T-cell (primary cell): ENCODE measurements around the gene CARMIL3. TPM values are rescaled to one million over a fixed set of nuclear protein-coding genes. Genes with fewer than 3 reads are reported as not detected.

Source experiments
- ATAC-seq, 4 experiments: fragments of 200-7000 bp in 3 of 4; fragments of 150-1000 bp in 1 of 4; cut with Tn5 transposase; replicated peaks in 1 of 4; 1 replicate in 3 of 4; 2 replicates in 1 of 4; pipeline ENCODE4 v1.10.0; 2021; ENCODE audit warnings: moderate library complexity in 3 of 4, mild to moderate bottlenecking in 2 of 4, moderate number of reproducible peaks in 1 of 4
- CTCF ChIA-PET, 2 donors: fragments of 300-600 bp; sonication (Branson Sonifier 250); formaldehyde crosslinking; loops; one replicate each; lab custom pipeline; 2022; ENCODE audit warnings: antibody characterized with exemption in 2 of 2; lab: Charles Lee
- POLR2A ChIA-PET, 2 donors: fragments of 300-600 bp; sonication (Branson Sonifier 250); formaldehyde crosslinking; loops; one replicate each; lab custom pipeline; 2022; ENCODE audit warnings: antibody characterized with exemption in 2 of 2; lab: Charles Lee
- DNase-seq, 35 experiments: peaks; one replicate each; pipeline versions ENCODE4 v3.0.0 to v3.0.0-alpha.2; 2013 to 2023
- H3K27ac ChIP-seq: one replicate; pipeline ENCODE4 v1.5.1; 2013; ENCODE audit warnings: low read length
- H3K27me3 ChIP-seq, 2 experiments: replicated peaks in 1 of 2; 1 replicate in 1 of 2; 2 replicates in 1 of 2; pipeline versions ENCODE4 v1.6.1 to v1.7.0; 2013; ENCODE audit warnings: low read length in 1 of 2, mixed read lengths in 1 of 2; ENCODE audit not compliant: control insufficient read depth in 2 of 2, insufficient read depth in 2 of 2; ENCODE audit errors: extremely low read depth in 1 of 2
- H3K36me3 ChIP-seq, 2 donors: 1 replicate in 1 of 2; 2 replicates in 1 of 2; pipeline versions ENCODE4 v1.6.1 to v1.7.0; 2013; ENCODE audit warnings: low read length in 1 of 2; ENCODE audit not compliant: control insufficient read depth in 2 of 2, insufficient read depth in 1 of 2; ENCODE audit errors: extremely low read depth in 1 of 2
- H3K4me1 ChIP-seq, 2 experiments: 1 replicate in 1 of 2; 2 replicates in 1 of 2; pipeline versions ENCODE4 v1.6.1 to v1.7.0; 2013; ENCODE audit warnings: low read length in 2 of 2, mixed read lengths in 1 of 2; ENCODE audit not compliant: insufficient read depth in 2 of 2, control insufficient read depth in 1 of 2; ENCODE audit errors: extremely low read depth in 1 of 2
- H3K4me3 ChIP-seq, 2 donors: 1 replicate in 1 of 2; 2 replicates in 1 of 2; pipeline versions ENCODE4 v1.5.1 to v1.7.0; 2013; ENCODE audit warnings: mild to moderate bottlenecking in 2 of 2, low read length in 1 of 2, moderate library complexity in 1 of 2; ENCODE audit not compliant: control insufficient read depth in 1 of 2; ENCODE audit errors: extremely low read depth in 1 of 2
- H3K9me3 ChIP-seq: 2 replicates; pipeline ENCODE4 v1.7.0; 2013
- H3K27ac Mint-ChIP-seq, 2 donors: one replicate each; pipeline ENCODE4 v1.8.0; 2020 to 2021; ENCODE audit warnings: mild to moderate bottlenecking in 2 of 2, mixed read lengths in 2 of 2
- H3K27me3 Mint-ChIP-seq, 2 donors: one replicate each; pipeline ENCODE4 v1.8.0; 2021 to 2022; ENCODE audit warnings: mixed read lengths in 2 of 2
- H3K36me3 Mint-ChIP-seq: one replicate; pipeline ENCODE4 v1.8.0; 2021; ENCODE audit warnings: mixed read lengths
- H3K4me1 Mint-ChIP-seq, 3 donors: one replicate each; pipeline ENCODE4 v1.8.0; 2020 to 2022; ENCODE audit warnings: mixed read lengths in 3 of 3, mild to moderate bottlenecking in 1 of 3
- H3K4me3 Mint-ChIP-seq, 3 donors: one replicate each; pipeline ENCODE4 v1.8.0; 2020 to 2022; ENCODE audit warnings: mild to moderate bottlenecking in 3 of 3, mixed read lengths in 3 of 3, moderate library complexity in 3 of 3
- H3K9me3 Mint-ChIP-seq, 3 donors: one replicate each; pipeline ENCODE4 v1.8.0; 2020 to 2022; ENCODE audit warnings: mixed read lengths in 3 of 3
- WGBS: methylation state at CpG from one replicate; pipeline ENCODE4 v1.1.5; 2013; ENCODE audit warnings: missing lambda C conversion rate; ENCODE audit not compliant: insufficient coverage; 5-methylcytosine and 5-hydroxymethylcytosine counted together
- total RNA-seq, 35 experiments: library from RNA in 6 of 35; stranded (reverse) in 6 of 35; fragments of 120-200 nt in 1 of 35; gene quantifications; one replicate each; pipeline versions ENCODE4 v1.2.1 to v1.2.4 and lab custom pipeline; 2013 to 2026

The CARMIL3 gene
- total RNA-seq, 5 donors from 2014 or later (not counting 1 experiment from before 2014, with no cell fraction given), result 0.38 to 1.9 (median 0.59) TPM

DNA sequence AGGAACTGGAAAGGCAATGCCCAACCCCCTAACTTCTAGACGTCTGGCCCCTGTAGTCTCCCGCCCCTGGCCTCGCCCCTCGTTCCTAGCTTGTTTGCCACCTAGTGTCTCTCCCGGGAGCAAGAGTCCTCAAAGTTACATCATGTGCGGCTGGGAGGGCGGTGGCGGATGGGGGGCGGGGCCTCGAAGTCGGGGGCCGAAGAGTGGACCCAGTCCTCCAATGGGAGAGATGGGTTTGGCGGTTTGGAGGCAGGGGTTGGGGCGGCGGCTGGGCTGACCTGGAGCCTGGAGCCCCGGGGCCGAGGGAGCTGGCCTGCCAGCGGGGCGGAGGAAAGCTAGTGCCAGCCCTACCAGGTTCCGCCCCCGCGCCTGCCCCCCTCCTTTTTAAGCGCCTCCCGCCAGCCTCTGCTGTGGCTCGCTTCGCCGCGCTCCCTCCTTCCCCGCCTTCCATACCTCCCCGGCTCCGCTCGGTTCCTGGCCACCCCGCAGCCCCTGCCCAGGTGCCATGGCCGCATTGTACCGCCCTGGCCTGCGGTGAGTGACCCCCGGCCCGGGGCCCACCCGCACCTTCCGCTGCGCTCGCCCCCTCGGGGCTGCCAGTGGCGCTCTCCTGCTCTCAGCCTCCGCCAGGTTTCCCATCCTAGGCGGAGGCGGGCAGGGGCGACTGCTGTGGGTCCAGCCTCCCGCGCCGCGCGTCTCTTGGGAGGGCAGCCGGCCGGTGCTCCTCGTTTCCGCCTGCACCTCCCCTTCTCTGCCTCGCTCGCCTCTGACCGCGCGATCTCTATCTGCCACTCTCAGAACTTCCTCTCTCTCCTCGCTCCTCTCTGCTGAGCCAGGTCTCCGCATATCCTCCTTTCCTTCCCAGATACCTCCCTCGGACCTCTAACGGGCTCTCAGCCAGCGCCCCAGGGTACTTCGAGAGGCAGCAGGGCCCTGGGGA lies 42.4 kb downstream of the CARMIL3 start, which contains the start of gene PCK2:
PCK2 (plus strand) TSS at position 411 of the 940 bp plus-strand sequence; CDS start at position 506, 95 bp downstream.
- Histone ChIP-seq H3K36me3 (peaks cover 10 to 11% of the 10 kb centered on the region in 2 donors), H3K9me3 (no peaks in the 10 kb centered on the region), H3K27me3 (no peaks in the 10 kb centered on the region), H3K27ac (peak within 1 kb of the TSS; percentile 83), H3K4me1 (peaks cover 5 to 26% of the 10 kb centered on the region in 2 experiments), H3K4me3 (peak within 1 kb of the TSS; percentile 79 to 92)
- Mint-ChIP-seq H3K9me3 (no peaks in the 10 kb centered on the region), H3K4me1 (peaks cover 28 to 46% (median 39%) of the 10 kb centered on the region in 3 donors), H3K36me3 (peaks cover 4% of the 10 kb centered on the region), H3K27me3 (no peaks in the 10 kb centered on the region), H3K27ac (peak within 1 kb of the TSS; percentile 98), H3K4me3 (peak within 1 kb of the TSS; percentile 93 to 97 (median 96))
- under 1% methylated on average over 50 of the region's 68 CpGs for WGBS
- ChIA-PET POLR2A (interaction anchor here (0.6 to 1.2 kb wide), 4 partner anchors 15 to 148 kb away, joined by 3 to 4 read pairs (median 3); partner anchors contain the start of gene TINF2 (in 1 of the 2)), CTCF (interaction anchor here (1.6 to 7.6 kb wide), 2 partner anchors 14 to 15 kb away, joined by 11 to 96 read pairs; no protein-coding TSS in a partner anchor)
- DNase-seq (peak; percentile 29 to 76 (median 60)), ATAC-seq (peak; percentile 80 to 82 (median 80))

DNA sequence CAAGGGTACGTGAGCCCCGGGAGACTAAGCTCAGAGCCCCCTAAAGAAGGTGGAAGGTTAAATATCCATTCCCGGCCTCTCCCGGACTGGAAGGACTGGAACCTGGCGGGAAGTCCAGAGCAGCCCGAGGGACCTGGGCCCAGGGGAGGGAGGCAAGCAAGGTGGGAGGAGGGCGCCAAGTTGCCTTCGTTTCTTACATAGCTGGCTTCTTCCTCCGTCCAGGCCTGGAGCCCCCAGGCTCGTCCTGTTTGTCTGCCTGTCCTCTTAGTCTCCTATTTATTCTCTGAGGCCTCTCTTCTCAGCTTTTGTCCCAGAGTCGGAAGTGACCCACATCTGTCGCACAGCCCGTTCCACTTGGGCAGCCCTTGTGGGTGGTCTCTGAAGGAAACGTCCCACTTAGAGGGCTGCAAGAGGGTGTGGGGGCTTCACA lies 43.0 kb downstream of the CARMIL3 start:
- ATAC-seq (peak in 3 of 4 experiments; percentile 4 to 12 (median 11)), DNase-seq (peak in 3 of 35 experiments; percentile 2 to 24 (median 13))
- H3K4me3 Mint-ChIP-seq, result peak overlapping the region; percentile 93 to 97 (median 96)
- no peaks in the 10 kb centered on the region for H3K9me3 Mint-ChIP-seq
- no peaks in the 10 kb centered on the region for H3K27me3 Mint-ChIP-seq
- Histone ChIP-seq H3K36me3 (peaks cover 10 to 17% of the 10 kb centered on the region in 2 donors), H3K4me1 (peaks cover 5 to 26% of the 10 kb centered on the region in 2 experiments), H3K27me3 (no peaks in the 10 kb centered on the region), H3K9me3 (no peaks in the 10 kb centered on the region), H3K4me3 (peak overlapping the region; percentile 79 to 92), H3K27ac (peak overlapping the region; percentile 83)
- H3K27ac Mint-ChIP-seq, result peak overlapping the region; percentile 98
- 0% methylated on average over 13 of the region's 14 CpGs for WGBS
- CTCF ChIA-PET, result interaction anchor here (0.9 to 7.6 kb wide), 3 partner anchors 14 to 15 kb away, joined by 4 to 96 read pairs (median 11); no protein-coding TSS in a partner anchor
- peaks cover 9% of the 10 kb centered on the region for H3K36me3 Mint-ChIP-seq
- peaks cover 28 to 41% (median 38%) of the 10 kb centered on the region in 3 donors for H3K4me1 Mint-ChIP-seq
- POLR2A ChIA-PET, result interaction anchor here (0.6 to 1.2 kb wide), 3 partner anchors 14 to 148 kb away, joined by 3 read pairs; partner anchors contain the start of gene TINF2 (in 1 of the 2)

DNA sequence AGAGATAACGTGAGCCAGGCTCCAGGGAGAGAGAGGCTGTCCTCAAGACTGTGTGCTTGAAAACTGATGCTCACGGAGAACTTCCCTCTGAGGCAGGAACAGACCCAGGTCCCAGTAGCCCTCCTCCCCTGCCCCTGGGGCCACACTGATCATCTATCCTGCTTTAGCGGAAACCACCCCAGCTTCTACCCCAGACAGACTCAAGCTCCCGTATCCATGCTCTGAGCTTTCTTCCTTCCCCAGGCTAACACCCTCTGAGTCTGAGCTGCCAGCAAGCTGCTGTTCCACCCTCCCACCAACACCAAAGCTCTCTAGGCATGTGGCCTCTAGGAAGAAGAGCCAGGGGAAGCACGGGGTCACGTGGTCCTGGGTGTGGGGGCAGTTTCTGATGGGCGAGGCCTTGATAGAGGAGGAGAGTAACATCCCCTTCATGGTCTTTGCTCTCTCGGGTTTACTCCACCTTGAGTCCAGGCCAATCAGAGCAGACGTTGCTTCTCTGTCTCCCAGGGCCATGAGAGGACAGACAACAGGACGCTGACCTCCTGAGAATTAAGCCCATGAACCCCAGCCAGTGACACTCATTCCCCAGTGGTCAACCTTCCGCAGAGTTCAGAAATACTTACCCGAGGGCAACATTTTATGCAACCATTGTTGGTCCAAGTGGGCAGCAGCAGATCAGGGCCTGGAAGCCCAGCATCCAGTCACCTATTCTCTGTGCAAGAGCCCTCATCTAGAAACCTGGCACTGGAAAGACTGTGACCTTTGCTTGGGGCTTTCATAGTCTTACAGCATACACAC lies 43.7 kb downstream of the CARMIL3 start:
- H3K4me3 ChIP-seq, result peak overlapping the region; percentile 79 to 92
- H3K27me3 ChIP-seq, result no peaks in the 10 kb centered on the region
- H3K4me1 ChIP-seq, result peaks cover 5 to 23% of the 10 kb centered on the region in 2 experiments
- peaks cover 10 to 23% of the 10 kb centered on the region in 2 donors for H3K36me3 ChIP-seq
- no peaks in the 10 kb centered on the region for H3K9me3 Mint-ChIP-seq
- H3K4me1 Mint-ChIP-seq, result peaks cover 26 to 36% (median 35%) of the 10 kb centered on the region in 3 donors
- CTCF ChIA-PET, result interaction anchor here (0.9 to 7.6 kb wide), 3 partner anchors 13 to 15 kb away, joined by 4 to 96 read pairs (median 11); no protein-coding TSS in a partner anchor
- no peaks in the 10 kb centered on the region for H3K9me3 ChIP-seq
- ATAC-seq (peak in 1 of 4 experiments; percentile 15), DNase-seq (peak in 7 of 35 experiments; percentile 11 to 44 (median 18))
- peak overlapping the region; percentile 98 for H3K27ac Mint-ChIP-seq
- peak overlapping the region; percentile 93 to 97 (median 96) for H3K4me3 Mint-ChIP-seq
- H3K27ac ChIP-seq, result peak overlapping the region; percentile 83
- POLR2A ChIA-PET, result interaction anchor here (0.6 to 1.2 kb wide), 3 partner anchors 13 to 147 kb away, joined by 3 read pairs; partner anchors contain the start of gene TINF2 (in 1 of the 2)
- whole genome bisulfite sequencing, result 34% methylated on average over 9 of the region's 12 CpGs
- peaks cover 16% of the 10 kb centered on the region for H3K36me3 Mint-ChIP-seq
- no peaks in the 10 kb centered on the region for H3K27me3 Mint-ChIP-seq

DNA sequence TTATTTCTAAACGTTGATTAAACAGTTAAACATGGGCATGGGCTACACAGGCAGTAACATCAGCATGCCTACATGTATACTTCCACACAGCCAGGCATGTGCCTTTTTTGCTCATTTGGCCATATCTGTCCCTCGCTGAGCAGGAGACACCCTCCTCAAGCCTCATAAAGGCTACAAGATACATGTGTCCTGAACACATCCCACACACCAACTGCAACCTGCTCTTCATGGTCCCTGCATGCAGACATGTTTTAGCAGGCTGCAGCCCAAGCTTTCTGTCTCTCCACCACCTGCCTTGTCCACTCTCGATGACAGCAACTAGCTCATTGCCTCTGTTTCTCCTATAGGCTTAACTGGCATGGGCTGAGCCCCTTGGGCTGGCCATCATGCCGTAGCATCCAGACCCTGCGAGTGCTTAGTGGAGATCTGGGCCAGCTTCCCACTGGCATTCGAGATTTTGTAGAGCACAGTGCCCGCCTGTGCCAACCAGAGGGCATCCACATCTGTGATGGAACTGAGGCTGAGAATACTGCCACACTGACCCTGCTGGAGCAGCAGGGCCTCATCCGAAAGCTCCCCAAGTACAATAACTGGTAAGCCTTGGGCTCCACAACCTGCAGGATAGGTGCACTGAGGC lies 44.9 kb downstream of the CARMIL3 start:
- Histone ChIP-seq H3K27ac (no peak overlapping the region), H3K4me1 (peaks cover 5 to 21% of the 10 kb centered on the region in 2 experiments), H3K36me3 (peaks cover 10 to 27% of the 10 kb centered on the region in 2 donors), H3K27me3 (no peaks in the 10 kb centered on the region), H3K4me3 (no peak overlapping the region), H3K9me3 (no peaks in the 10 kb centered on the region)
- ATAC-seq (no peak), DNase-seq (no peak)
- WGBS, result 100% methylated on average over 7 of the region's 8 CpGs
- ChIA-PET CTCF (interaction anchor here (0.5 to 7.6 kb wide), 3 partner anchors 12 to 146 kb away, joined by 3 to 96 read pairs (median 3); partner anchors contain the start of gene TINF2 (in 1 of the 2)), POLR2A (no interaction called here)
- Mint-ChIP-seq H3K36me3 (peaks cover 23% of the 10 kb centered on the region), H3K4me3 (peak overlapping the region; percentile 28 to 47 (median 31)), H3K4me1 (peaks cover 24 to 31% (median 31%) of the 10 kb centered on the region in 3 donors), H3K9me3 (no peaks in the 10 kb centered on the region), H3K27me3 (no peaks in the 10 kb centered on the region), H3K27ac (peak overlapping the region; percentile 6 to 58)

DNA sequence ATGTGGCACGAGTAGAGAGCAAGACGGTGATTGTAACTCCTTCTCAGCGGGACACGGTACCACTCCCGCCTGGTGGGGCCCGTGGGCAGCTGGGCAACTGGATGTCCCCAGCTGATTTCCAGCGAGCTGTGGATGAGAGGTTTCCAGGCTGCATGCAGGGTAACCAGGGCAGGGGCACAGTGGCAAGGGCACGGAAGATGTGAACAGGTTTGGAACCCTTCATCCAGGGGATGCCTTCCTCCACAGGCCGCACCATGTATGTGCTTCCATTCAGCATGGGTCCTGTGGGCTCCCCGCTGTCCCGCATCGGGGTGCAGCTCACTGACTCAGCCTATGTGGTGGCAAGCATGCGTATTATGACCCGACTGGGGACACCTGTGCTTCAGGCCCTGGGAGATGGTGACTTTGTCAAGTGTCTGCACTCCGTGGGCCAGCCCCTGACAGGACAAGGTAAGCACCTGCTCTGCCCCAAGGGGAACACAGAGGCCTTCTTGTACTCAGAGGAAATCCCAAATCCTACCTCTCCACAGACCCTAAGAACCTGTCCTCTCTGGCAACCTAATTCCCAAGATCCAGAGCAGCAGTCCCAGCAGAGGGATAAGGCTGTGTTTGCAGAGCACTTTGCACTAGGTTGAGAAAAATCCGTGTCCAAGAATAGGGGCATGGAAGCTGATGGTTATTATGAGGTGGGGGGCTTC lies 46.6 kb downstream of the CARMIL3 start:
- ChIA-PET CTCF (interaction anchor here in 1 of 2 donors (0.8 kb wide), 1 partner anchor 12 kb away, joined by 3 read pairs; no protein-coding TSS in a partner anchor), POLR2A (no interaction called here)
- H3K27me3 ChIP-seq, result no peaks in the 10 kb centered on the region
- no peak overlapping the region for H3K4me3 Mint-ChIP-seq
- peaks cover 5 to 20% of the 10 kb centered on the region in 2 experiments for H3K4me1 ChIP-seq
- no peaks in the 10 kb centered on the region for H3K9me3 Mint-ChIP-seq
- H3K27ac Mint-ChIP-seq, result no peak overlapping the region
- no peak for DNase-seq
- peaks cover 21 to 25% (median 23%) of the 10 kb centered on the region in 3 donors for H3K4me1 Mint-ChIP-seq
- H3K4me3 ChIP-seq, result no peak overlapping the region
- ATAC-seq, result no peak
- no peaks in the 10 kb centered on the region for H3K27me3 Mint-ChIP-seq
- no peak overlapping the region for H3K27ac ChIP-seq
- peaks cover 10 to 35% of the 10 kb centered on the region in 2 donors for H3K36me3 ChIP-seq
- 97% methylated on average over 15 of the region's 16 CpGs for WGBS
- H3K9me3 ChIP-seq, result no peaks in the 10 kb centered on the region
- peaks cover 32% of the 10 kb centered on the region for H3K36me3 Mint-ChIP-seq
